SK-N-SH (cell line): ENCODE measurements around the gene ITGA2. TPM values are rescaled to one million over a fixed set of nuclear protein-coding genes. Genes with fewer than 3 reads are reported as not detected.

Experiments used
- CTCF ChIA-PET: fragments of 300-600, 350-600 bp; formaldehyde crosslinking; extraction: SDS; loops from one replicate; lab custom pipeline; 2021; lab: Yijun Ruan, JAX
- POLR2A ChIA-PET: fragments of 350-600 bp; sonication (Branson Sonifier 250); formaldehyde crosslinking; extraction: SDS; loops from one replicate; lab custom pipeline; 2020; ENCODE audit warnings: antibody characterized with exemption, inconsistent platforms; lab: Yijun Ruan, JAX
- DNase-seq: peaks from one replicate; pipeline ENCODE4 v3.0.0; 2012
- H2AFZ ChIP-seq: fragments of 200-600 bp; sonication (generic); 2 replicates; pipeline ENCODE4 v1.8.1; 2016; ENCODE audit warnings: antibody characterized with exemption, mild to moderate bottlenecking, low read depth
- H3F3A ChIP-seq: fragments of 200-600 bp; sonication (generic); replicated peaks from 2 replicates; pipeline ENCODE3; 2016; ENCODE audit warnings: antibody characterized with exemption, mild to moderate bottlenecking; ENCODE audit not compliant: insufficient read depth
- H3K27ac ChIP-seq, 2 experiments: fragments of 200-500 bp in 1 of 2; fragments of 200-600 bp in 1 of 2; sonication (Bioruptor generic) in 1 of 2; sonication (generic), shearing (Covaris generic) in 1 of 2; 2 replicates each; pipeline versions ENCODE4 v1.5.1 to v1.6.1; 2014 to 2016; ENCODE audit warnings: low read depth in 2 of 2, inconsistent platforms in 1 of 2, low read length in 1 of 2, mild to moderate bottlenecking in 1 of 2, mixed read lengths in 1 of 2
- H3K27me3 ChIP-seq: fragments of 200-600 bp; sonication (generic), shearing (Covaris generic); 2 replicates; pipeline ENCODE4 v1.6.1; 2016; ENCODE audit warnings: mixed run types; ENCODE audit not compliant: insufficient read depth
- H3K36me3 ChIP-seq, 2 experiments: fragments of 200-500 bp in 1 of 2; fragments of 200-600 bp in 1 of 2; sonication (Bioruptor generic) in 1 of 2; sonication (generic) in 1 of 2; replicated peaks in 1 of 2; 2 replicates each; pipeline versions ENCODE3 to v1.5.1; 2014 to 2016; ENCODE audit warnings: low read length in 1 of 2, mild to moderate bottlenecking in 1 of 2; ENCODE audit not compliant: insufficient read depth in 2 of 2, control insufficient read depth in 1 of 2
- H3K4me1 ChIP-seq, 2 experiments: fragments of 200-500 bp in 1 of 2; fragments of 200-600 bp in 1 of 2; sonication (Bioruptor generic) in 1 of 2; sonication (generic), shearing (Covaris generic) in 1 of 2; 2 replicates each; pipeline versions ENCODE4 v1.5.1 to v1.6.1; 2014 to 2016; ENCODE audit warnings: low read depth in 1 of 2, low read length in 1 of 2, mixed run types in 1 of 2; ENCODE audit not compliant: insufficient read depth in 2 of 2, control insufficient read depth in 1 of 2
- H3K4me2 ChIP-seq: fragments of 200-600 bp; sonication (generic), shearing (Covaris generic); 2 replicates; pipeline ENCODE4 v1.6.1; 2017; ENCODE audit warnings: mixed run types
- H3K4me3 ChIP-seq, 2 experiments: fragments of 200-500 bp in 1 of 2; fragments of 200-600 bp in 1 of 2; sonication (Bioruptor generic) in 1 of 2; sonication (generic), shearing (Covaris generic) in 1 of 2; 2 replicates each; pipeline versions ENCODE4 v1.5.1 to v1.8.1; 2014 to 2016; ENCODE audit warnings: low read depth in 2 of 2, inconsistent platforms in 1 of 2, low read length in 1 of 2, mild to moderate bottlenecking in 1 of 2, mixed read lengths in 1 of 2, moderate library complexity in 1 of 2
- H3K79me2 ChIP-seq: fragments of 200-600 bp; sonication (generic); 2 replicates; pipeline ENCODE4 v1.8.1; 2017; ENCODE audit warnings: mild to moderate bottlenecking; ENCODE audit not compliant: insufficient read depth
- H3K9ac ChIP-seq: fragments of 200-600 bp; sonication (generic); 2 replicates; pipeline ENCODE4 v1.6.1; 2017; ENCODE audit warnings: mixed run types
- H3K9me2 ChIP-seq: fragments of 200-600 bp; sonication (generic); 2 replicates; pipeline ENCODE4 v1.6.1; 2017; ENCODE audit warnings: mixed run types
- H3K9me3 ChIP-seq: fragments of 200-600 bp; sonication (generic); 2 replicates; pipeline ENCODE4 v1.6.1; 2017; ENCODE audit warnings: mixed run types, mild to moderate bottlenecking, moderate library complexity
- H4K20me1 ChIP-seq: fragments of 200-600 bp; sonication (generic); 2 replicates; pipeline ENCODE4 v1.6.1; 2017; ENCODE audit warnings: mild to moderate bottlenecking, mixed run types; ENCODE audit not compliant: insufficient read depth
- CTCF ChIP-seq: fragments of 200-600 bp; sonication (generic); IDR thresholded peaks from 2 replicates; pipeline ENCODE4 v1.6.1; 2017; ENCODE audit warnings: antibody characterized with exemption, mild to moderate bottlenecking, moderate library complexity
- ELF1 ChIP-seq: IDR thresholded peaks from 2 replicates; pipeline ENCODE4 v1.4.0; 2012
- EP300 ChIP-seq, 2 experiments: IDR thresholded peaks; 2 replicates each; pipeline versions ENCODE4 v1.4.0 to v1.6.1; 2012; ENCODE audit warnings: borderline replicate concordance in 1 of 2, low read depth in 1 of 2, low read length in 1 of 2
- EZH2phosphoT487 ChIP-seq: fragments of 200-600 bp; sonication (generic); IDR thresholded peaks from 2 replicates; pipeline ENCODE4 v1.6.1; 2017; ENCODE audit warnings: low read depth, mixed run types, mild to moderate bottlenecking, antibody characterized with exemption, moderate library complexity, borderline replicate concordance
- FOSL2 ChIP-seq: IDR thresholded peaks from 2 replicates; pipeline ENCODE4 v1.4.0; 2012; ENCODE audit warnings: low read depth, mild to moderate bottlenecking, moderate library complexity, borderline replicate concordance
- FOXM1 ChIP-seq: IDR thresholded peaks from 2 replicates; pipeline ENCODE4 v1.4.0; 2012; ENCODE audit warnings: low read depth, mild to moderate bottlenecking
- GABPA ChIP-seq: IDR thresholded peaks from 2 replicates; pipeline ENCODE4 v1.4.0; 2012; ENCODE audit warnings: low read depth, mild to moderate bottlenecking
- NRF1 ChIP-seq: IDR thresholded peaks from 2 replicates; pipeline ENCODE4 v1.6.1; 2012; ENCODE audit warnings: low read depth, mild to moderate bottlenecking, low read length
- POLR2AphosphoS5 ChIP-seq: IDR thresholded peaks from 2 replicates; pipeline ENCODE4 v1.6.1; 2012; ENCODE audit warnings: low read depth, low read length
- SMC3 ChIP-seq: IDR thresholded peaks from 2 replicates; pipeline ENCODE4 v1.6.1; 2012; ENCODE audit warnings: low read depth, low read length, improper control_type of control experiment
- TAF1 ChIP-seq: IDR thresholded peaks from 2 replicates; pipeline ENCODE4 v1.6.1; 2012; ENCODE audit warnings: low read depth, mild to moderate bottlenecking, low read length, moderate library complexity, borderline replicate concordance
- TCF12 ChIP-seq: IDR thresholded peaks from 2 replicates; pipeline ENCODE4 v1.4.0; 2012
- USF2 ChIP-seq: fragments of 150-350 bp; IDR thresholded peaks from 2 replicates; pipeline ENCODE4 v1.6.1; 2017; ENCODE audit warnings: antibody characterized with exemption, low read length, low read depth, borderline replicate concordance
- YY1 ChIP-seq: IDR thresholded peaks from 2 replicates; pipeline ENCODE4 v1.4.0; 2012; ENCODE audit warnings: low read depth, mild to moderate bottlenecking
- WGBS: methylation state at CpG from one replicate; pipeline ENCODE4 v1.1.6; 2017; ENCODE audit warnings: low lambda C conversion rate; 5-methylcytosine and 5-hydroxymethylcytosine counted together
- polyA plus RNA-seq, 3 experiments: library from polyadenylated mRNA; depleted of rRNA; stranded (reverse); fragments of >200 nt; gene quantifications; 2 replicates each; pipeline ENCODE4 v1.2.3, GENCODE V29; 2012

Gene ITGA2
- polyA plus RNA-seq, 1 of the 3 experiments (the other 2 are of a cell fraction), result 38.2 TPM

- H3K36me3 ChIP-seq, result peaks cover 64 to 100% of the 10 kb centered on the region in 2 experiments
- POLR2A ChIA-PET, result no interaction called here
- 88% methylated on average over 5 of the region's 5 CpGs for WGBS
- CTCF ChIA-PET, result interaction anchor here (1.1 kb wide), 1 partner anchor 107 kb away, joined by 3 read pairs; no protein-coding TSS in a partner anchor
- H3K9ac ChIP-seq, result no peak overlapping the region
- H3K9me2 ChIP-seq, result no peaks in the 10 kb centered on the region
- H3K27ac ChIP-seq, result no peak overlapping the region
- H3K79me2 ChIP-seq, result peaks cover 6% of the 10 kb centered on the region; the same call in 1 of the 2 replicates
- no peaks in the 10 kb centered on the region for H3K27me3 ChIP-seq
- no peak overlapping the region for H3K4me3 ChIP-seq
- H3K9me3 ChIP-seq, result no peaks in the 10 kb centered on the region
- no peaks in the 10 kb centered on the region for H4K20me1 ChIP-seq
- DNase-seq, result no peak
- peaks cover 52% of the 10 kb centered on the region for H3F3A ChIP-seq
- no peaks in the 10 kb centered on the region for H3K4me1 ChIP-seq
- H2AFZ ChIP-seq, result no peak overlapping the region
- no peak for TF ChIP-seq TAF1
- TF ChIP-seq NRF1, result no peak
- no peak for TF ChIP-seq ELF1
- TF ChIP-seq EP300 (IDR thresholded peaks at IDR 0.05; ENCODE audit: borderline replicate concordance in 1 of 2, low read depth in 1 of 2, low read length in 1 of 2), result no peak
- no peak overlapping the region for H3K4me2 ChIP-seq
Observed at GRCh38 chr5:53055365-53055764, 66.2 kb downstream of the ITGA2 start.

- Histone ChIP-seq H3K27me3 (no peaks in the 10 kb centered on the region), H3K9me3 (no peaks in the 10 kb centered on the region), H2AFZ (no peak overlapping the region), H3K36me3 (peaks cover 59 to 100% of the 10 kb centered on the region in 2 experiments), H4K20me1 (no peaks in the 10 kb centered on the region), H3F3A (peaks cover 33% of the 10 kb centered on the region), H3K4me3 (no peak overlapping the region), H3K4me1 (peaks cover 0 to 10% of the 10 kb centered on the region in 2 experiments; a peak in 1 of 4 replicates), H3K9me2 (no peaks in the 10 kb centered on the region), H3K79me2 (0 out of 2 replicates have a peak, but pooled peaks cover under 1% of the 10 kb centered on the region), H3K9ac (no peak overlapping the region), H3K27ac (no peak overlapping the region), H3K4me2 (no peak overlapping the region)
- no peak for DNase-seq
- TF ChIP-seq NRF1 (no peak), YY1 (no peak), EZH2phosphoT487 (no peak), USF2 (no peak), FOXM1 (no peak), TAF1 (no peak), FOSL2 (no peak), CTCF (no peak), GABPA (no peak), POLR2AphosphoS5 (no peak), SMC3 (no peak), EP300 (IDR thresholded peaks at IDR 0.05; ENCODE audit: borderline replicate concordance in 1 of 2, low read depth in 1 of 2, low read length in 1 of 2) (no peak), TCF12 (no peak)
- CTCF ChIA-PET, result interaction anchor here (0.8 kb wide), 1 partner anchor 111 kb away, joined by 3 read pairs; no protein-coding TSS in a partner anchor
- POLR2A ChIA-PET, result interaction anchor here (0.6 kb wide), 1 partner anchor 10 kb away, joined by 3 read pairs; no protein-coding TSS in a partner anchor
- WGBS, result 94% methylated on average over 5 of the region's 5 CpGs
Observed at GRCh38 chr5:53059281-53059680, 70.1 kb downstream of the ITGA2 start.
